H9 (cell line): ENCODE results near the gene SF3A2. TPM values are rescaled to one million over a fixed set of nuclear protein-coding genes. Genes with fewer than 3 reads are reported as not detected.

Experiments
- DNase-seq: peaks from one replicate; pipeline ENCODE4 v3.0.0-alpha.2; 2017
- H2AFZ ChIP-seq: one replicate; pipeline ENCODE4 v1.6.1; 2013; ENCODE audit warnings: mild to moderate bottlenecking, low read length, control low read depth, moderate library complexity
- H2AK5ac ChIP-seq: 2 replicates; pipeline ENCODE4 v1.6.1; 2013; ENCODE audit warnings: low read length, control low read depth, mixed read lengths; ENCODE audit not compliant: insufficient read length
- H2BK120ac ChIP-seq: one replicate; pipeline ENCODE4 v1.6.1; 2013; ENCODE audit warnings: low read depth, mild to moderate bottlenecking, low read length, control low read depth, inconsistent platforms; ENCODE audit not compliant: poor library complexity, severe bottlenecking
- H2BK12ac ChIP-seq: 2 replicates; pipeline ENCODE4 v1.6.1; 2013; ENCODE audit warnings: low read length, control low read depth, mixed read lengths, low read depth; ENCODE audit not compliant: insufficient read length
- H2BK15ac ChIP-seq: 2 replicates; pipeline ENCODE4 v1.6.1; 2013; ENCODE audit warnings: low read depth, low read length, control low read depth
- H2BK20ac ChIP-seq: one replicate; pipeline ENCODE4 v1.6.1; 2013; ENCODE audit warnings: low read depth, mild to moderate bottlenecking, low read length, control low read depth, inconsistent platforms; ENCODE audit not compliant: poor library complexity, severe bottlenecking
- H2BK5ac ChIP-seq: 2 replicates; pipeline ENCODE4 v1.6.1; 2013; ENCODE audit warnings: low read length, control low read depth, mixed read lengths; ENCODE audit not compliant: insufficient read length
- H3K14ac ChIP-seq: 2 replicates; pipeline ENCODE4 v1.6.1; 2013; ENCODE audit warnings: low read length, control low read depth; ENCODE audit not compliant: insufficient read depth
- H3K18ac ChIP-seq: 2 replicates; pipeline ENCODE4 v1.6.1; 2013; ENCODE audit warnings: low read depth, mild to moderate bottlenecking, mixed read lengths, low read length, control low read depth; ENCODE audit not compliant: insufficient read length
- H3K23ac ChIP-seq: 2 replicates; pipeline ENCODE4 v1.6.1; 2013; ENCODE audit warnings: low read length, control low read depth, mixed read lengths, low read depth; ENCODE audit not compliant: insufficient read length
- H3K23me2 ChIP-seq: 2 replicates; pipeline ENCODE4 v1.6.1; 2013; ENCODE audit warnings: low read depth, mild to moderate bottlenecking, mixed read lengths, low read length, control low read depth; ENCODE audit not compliant: insufficient read length, poor library complexity, severe bottlenecking
- H3K27ac ChIP-seq: 2 replicates; pipeline ENCODE4 v1.5.1; 2013; ENCODE audit warnings: low read length, control low read depth, mixed read lengths, low read depth; ENCODE audit not compliant: insufficient read length
- H3K27me3 ChIP-seq: 2 replicates; pipeline ENCODE4 v1.6.1; 2013; ENCODE audit warnings: low read length, control low read depth, inconsistent platforms; ENCODE audit not compliant: insufficient read depth
- H3K4ac ChIP-seq: 2 replicates; pipeline ENCODE4 v1.6.1; 2013; ENCODE audit warnings: low read depth, mild to moderate bottlenecking, control low read depth, inconsistent platforms, low read length, moderate library complexity
- H3K4me1 ChIP-seq: 2 replicates; pipeline ENCODE4 v1.6.1; 2013; ENCODE audit warnings: low read length, control low read depth, inconsistent platforms; ENCODE audit not compliant: insufficient read depth
- H3K4me2 ChIP-seq: 2 replicates; pipeline ENCODE4 v1.6.1; 2013; ENCODE audit warnings: low read length, control low read depth, mixed read lengths; ENCODE audit not compliant: insufficient read length, insufficient read depth
- H3K56ac ChIP-seq: 2 replicates; pipeline ENCODE4 v1.6.1; 2013; ENCODE audit warnings: low read depth, mild to moderate bottlenecking, mixed read lengths, low read length, control low read depth; ENCODE audit not compliant: insufficient read length
- H3K79me1 ChIP-seq: 2 replicates; pipeline ENCODE4 v1.6.1; 2013; ENCODE audit warnings: low read depth, mild to moderate bottlenecking, moderate library complexity, low read length, control low read depth, inconsistent platforms; ENCODE audit not compliant: insufficient read depth, poor library complexity, severe bottlenecking
- H3K79me2 ChIP-seq: 2 replicates; pipeline ENCODE4 v1.6.1; 2013; ENCODE audit warnings: low read length, control low read depth, inconsistent platforms; ENCODE audit not compliant: insufficient read depth
- H3K9ac ChIP-seq: 2 replicates; pipeline ENCODE4 v1.6.1; 2013; ENCODE audit warnings: low read length, control low read depth, mixed read lengths; ENCODE audit not compliant: insufficient read length; ENCODE audit errors: extremely low read depth
- H3K9me3 ChIP-seq: one replicate; pipeline ENCODE4 v1.6.1; 2013; ENCODE audit warnings: low read depth, low read length, inconsistent platforms; ENCODE audit not compliant: control insufficient read depth
- H3T11ph ChIP-seq: one replicate; pipeline ENCODE4 v1.6.1; 2013; ENCODE audit warnings: mild to moderate bottlenecking, low read length, control low read depth, inconsistent platforms
- H4K20me1 ChIP-seq: one replicate; pipeline ENCODE4 v1.6.1; 2013; ENCODE audit not compliant: control insufficient read depth, insufficient read length, insufficient read depth
- H4K5ac ChIP-seq: 2 replicates; pipeline ENCODE4 v1.6.1; 2013; ENCODE audit warnings: low read depth, mild to moderate bottlenecking, mixed read lengths, low read length, control low read depth; ENCODE audit not compliant: insufficient read length
- H4K8ac ChIP-seq: replicated peaks from 2 replicates; pipeline ENCODE4 v1.6.1; 2013; ENCODE audit warnings: low read length, control low read depth, mixed read lengths, low read depth; ENCODE audit not compliant: insufficient read length
- H4K91ac ChIP-seq: 2 replicates; pipeline ENCODE4 v1.6.1; 2013; ENCODE audit warnings: low read depth, mild to moderate bottlenecking, moderate library complexity, mixed read lengths, low read length, control low read depth; ENCODE audit not compliant: insufficient read length
- H3K27ac Mint-ChIP-seq, 3 experiments: 2 replicates in 2 of 3; 3 replicates in 1 of 3; pipeline ENCODE4 v1.8.0; 2020 to 2021; ENCODE audit warnings: mixed read lengths in 3 of 3, mild to moderate bottlenecking in 1 of 3, moderate library complexity in 1 of 3
- H3K27me3 Mint-ChIP-seq: 2 replicates; pipeline ENCODE4 v1.8.0; 2021; ENCODE audit warnings: low read depth, mild to moderate bottlenecking, moderate library complexity, mixed read lengths
- H3K36me3 Mint-ChIP-seq, 3 experiments: 2 replicates in 2 of 3; 3 replicates in 1 of 3; pipeline ENCODE4 v1.8.0; 2020 to 2021; ENCODE audit warnings: low read depth in 3 of 3, mixed read lengths in 3 of 3; ENCODE audit not compliant: insufficient read depth in 1 of 3
- H3K4me1 Mint-ChIP-seq, 2 experiments: 2 replicates each; pipeline ENCODE4 v1.8.0; 2020; ENCODE audit warnings: mixed read lengths in 2 of 2
- H3K4me3 Mint-ChIP-seq, 2 experiments: 2 replicates in 1 of 2; 3 replicates in 1 of 2; pipeline ENCODE4 v1.8.0; 2020 to 2021; ENCODE audit warnings: mild to moderate bottlenecking in 2 of 2, mixed read lengths in 2 of 2, moderate library complexity in 1 of 2
- H3K9me3 Mint-ChIP-seq, 2 experiments: 2 replicates in 1 of 2; 3 replicates in 1 of 2; pipeline ENCODE4 v1.8.0; 2020; ENCODE audit warnings: mild to moderate bottlenecking in 2 of 2, mixed read lengths in 2 of 2, moderate library complexity in 1 of 2
- WGBS: extraction: QIAGEN DNeasy Blood & Tissue Kit; methylation state at CpG from one replicate; pipeline ENCODE4 v1.1.7; 2013; ENCODE audit warnings: missing lambda C conversion rate, low lambda C conversion rate, mixed read lengths; ENCODE audit not compliant: insufficient read length; ENCODE audit errors: extremely low coverage; 5-methylcytosine and 5-hydroxymethylcytosine counted together
- total RNA-seq: library from RNA; stranded (reverse); gene quantifications from 2 replicates; pipeline ENCODE4 v1.2.1, GENCODE V29; 2021
- TF ChIP-seq, protein P1 (sequence below): fragments of 200-600 bp; sonication (generic); conservative IDR thresholded peaks from 3 replicates; pipeline ENCODE4 v1.8.0; 2021; ENCODE audit warnings: antibody characterized with exemption, mild to moderate bottlenecking

SF3A2 gene
- total RNA-seq, 1 experiment from 2014 or later = 166 TPM

DNA sequence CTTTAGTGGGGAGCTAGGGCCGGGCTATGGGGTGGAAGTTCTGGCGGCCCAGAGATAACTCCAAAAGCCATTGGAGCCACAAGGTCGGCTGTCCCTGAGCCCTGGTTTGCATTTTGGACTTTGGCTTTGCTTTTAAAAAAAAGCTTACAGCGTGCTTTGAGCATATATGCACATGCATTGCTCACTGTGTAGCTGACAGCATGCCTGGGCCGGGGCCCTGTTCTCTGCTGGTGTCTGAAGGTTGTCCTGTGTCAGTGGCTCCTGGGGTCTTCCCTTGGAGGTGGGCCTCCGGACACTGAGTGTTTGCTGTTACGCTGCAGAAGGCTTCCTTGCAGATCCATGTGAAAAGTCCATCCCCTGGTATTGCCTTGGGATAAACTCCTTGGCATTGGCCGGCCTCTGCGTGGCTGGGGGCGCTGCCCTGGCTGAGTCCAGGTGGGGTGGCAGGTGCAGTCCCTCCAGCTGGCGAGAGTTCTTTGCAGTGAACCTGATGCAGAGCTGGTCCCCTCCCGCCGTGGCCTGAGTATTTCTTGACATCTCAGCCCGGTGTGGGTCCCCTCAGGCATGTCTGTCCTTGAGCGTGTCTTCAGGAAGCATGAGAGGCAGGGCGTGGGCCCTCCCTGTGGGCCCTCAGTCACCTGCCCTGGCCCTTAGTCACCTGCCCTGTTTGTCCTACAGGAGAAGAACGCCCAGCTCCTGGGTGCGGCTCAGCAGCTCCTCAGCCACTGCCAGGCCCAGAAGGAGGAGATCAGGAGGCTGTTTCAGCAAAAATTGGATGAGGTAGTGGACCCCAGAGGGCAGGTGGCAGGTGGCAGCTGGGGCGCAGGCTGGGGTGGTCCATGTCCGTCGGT lies 23.5 kb upstream of the SF3A2 start:
- Histone ChIP-seq H3K14ac (no peak overlapping the region), H2BK12ac (no peak overlapping the region), H3K23ac (no peak overlapping the region), H3K9ac (no peak overlapping the region), H4K8ac (no peak overlapping the region), H3K4me2 (no peak overlapping the region), H2BK120ac (no peak overlapping the region), H2AK5ac (no peak overlapping the region), H3K79me2 (no peaks in the 10 kb centered on the region), H2BK20ac (no peak overlapping the region), H3K27me3 (no peaks in the 10 kb centered on the region), H3K4ac (no peak overlapping the region), H3T11ph (no peak overlapping the region), H3K4me1 (no peaks in the 10 kb centered on the region), H4K20me1 (no peaks in the 10 kb centered on the region), H3K9me3 (no peaks in the 10 kb centered on the region), H2BK5ac (no peak overlapping the region), H2BK15ac (no peak overlapping the region), H3K27ac (no peak overlapping the region), H4K91ac (no peak overlapping the region), H3K56ac (no peak overlapping the region), H3K18ac (peak overlapping the region; percentile 45), H3K79me1 (no peaks in the 10 kb centered on the region), H4K5ac (no peak overlapping the region), H3K23me2 (no peaks in the 10 kb centered on the region), H2AFZ (no peak overlapping the region)
- TF ChIP-seq, protein P1, sequence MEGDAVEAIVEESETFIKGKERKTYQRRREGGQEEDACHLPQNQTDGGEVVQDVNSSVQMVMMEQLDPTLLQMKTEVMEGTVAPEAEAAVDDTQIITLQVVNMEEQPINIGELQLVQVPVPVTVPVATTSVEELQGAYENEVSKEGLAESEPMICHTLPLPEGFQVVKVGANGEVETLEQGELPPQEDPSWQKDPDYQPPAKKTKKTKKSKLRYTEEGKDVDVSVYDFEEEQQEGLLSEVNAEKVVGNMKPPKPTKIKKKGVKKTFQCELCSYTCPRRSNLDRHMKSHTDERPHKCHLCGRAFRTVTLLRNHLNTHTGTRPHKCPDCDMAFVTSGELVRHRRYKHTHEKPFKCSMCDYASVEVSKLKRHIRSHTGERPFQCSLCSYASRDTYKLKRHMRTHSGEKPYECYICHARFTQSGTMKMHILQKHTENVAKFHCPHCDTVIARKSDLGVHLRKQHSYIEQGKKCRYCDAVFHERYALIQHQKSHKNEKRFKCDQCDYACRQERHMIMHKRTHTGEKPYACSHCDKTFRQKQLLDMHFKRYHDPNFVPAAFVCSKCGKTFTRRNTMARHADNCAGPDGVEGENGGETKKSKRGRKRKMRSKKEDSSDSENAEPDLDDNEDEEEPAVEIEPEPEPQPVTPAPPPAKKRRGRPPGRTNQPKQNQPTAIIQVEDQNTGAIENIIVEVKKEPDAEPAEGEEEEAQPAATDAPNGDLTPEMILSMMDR = no peak
- Mint-ChIP-seq H3K9me3 (no peaks in the 10 kb centered on the region), H3K36me3 (peaks cover 32 to 65% (median 59%) of the 10 kb centered on the region in 3 experiments; a peak in 6 of 7 replicates), H3K4me1 (no peaks in the 10 kb centered on the region), H3K27me3 (no peaks in the 10 kb centered on the region; the same call in 1 of the 2 replicates), H3K27ac (peak overlapping the region in 1 of 3 experiments; percentile 70; a peak in 3 of 7 replicates), H3K4me3 (no peak overlapping the region; a peak in 1 of 5 replicates)
- DNase-seq = no peak
- no CpG with 5 or more reads among the region's 21 CpGs for WGBS
